Tibial artery (tissue), 4 donors: ENCODE results near the gene ACYP2.
"Not testable (repeated sequence)": the region's sequence is repeated elsewhere in the genome, so short reads cannot be mapped to it uniquely, and the experiment has no call there.

ENCODE experiments used
- DNase-seq, 2 donors: peaks; one replicate each; pipeline ENCODE4 v3.0.0-alpha.2; 2019
- H3K27ac ChIP-seq, 2 donors: fragments of 200-600 bp; sonication (generic) in 1 of 2; 1 replicate in 1 of 2; 2 replicates in 1 of 2; pipeline ENCODE4 v1.5.1; 2018 to 2019; ENCODE audit warnings: mild to moderate bottlenecking in 1 of 2
- H3K27me3 ChIP-seq, 2 donors: fragments of 200-600 bp; sonication (generic) in 1 of 2; one replicate each; pipeline versions ENCODE4 v1.5.1 to v1.6.0; 2016 to 2019
- H3K36me3 ChIP-seq, 3 donors: fragments of 200-600 bp; sonication (generic) in 2 of 3; one replicate each; pipeline ENCODE4 v1.5.1; 2016 to 2019; ENCODE audit warnings: mild to moderate bottlenecking in 2 of 3
- H3K4me1 ChIP-seq, 4 donors: fragments of 200-600 bp; sonication (generic) in 2 of 4; 1 replicate in 3 of 4; 2 replicates in 1 of 4; pipeline ENCODE4 v1.5.1; 2016 to 2019
- H3K4me3 ChIP-seq, 2 donors: fragments of 200-600 bp; sonication (generic) in 1 of 2; 1 replicate in 1 of 2; 2 replicates in 1 of 2; pipeline ENCODE4 v1.5.1; 2018 to 2019; ENCODE audit warnings: mild to moderate bottlenecking in 2 of 2
- H3K9me3 ChIP-seq, 3 donors: fragments of 200-600 bp; sonication (generic) in 1 of 3; one replicate each; pipeline ENCODE4 v1.5.1; 2016 to 2019
- CTCF ChIP-seq, 2 experiments: fragments of 200-600 bp in 1 of 2; fragments of 450-650 bp in 1 of 2; IDR thresholded peaks; one replicate each; pipeline ENCODE4 v1.5.1; 2017 to 2019; ENCODE audit warnings: antibody characterized with exemption in 2 of 2, mild to moderate bottlenecking in 1 of 2, moderate library complexity in 1 of 2
- intact Hi-C: fragments of 100-400 bp; cut with DNase I; formaldehyde crosslinking; loops from one replicate; pipeline ENCODE4 v1.15.0; 2023; ENCODE audit warnings: low total_unique reads

The ACYP2 gene

DNA sequence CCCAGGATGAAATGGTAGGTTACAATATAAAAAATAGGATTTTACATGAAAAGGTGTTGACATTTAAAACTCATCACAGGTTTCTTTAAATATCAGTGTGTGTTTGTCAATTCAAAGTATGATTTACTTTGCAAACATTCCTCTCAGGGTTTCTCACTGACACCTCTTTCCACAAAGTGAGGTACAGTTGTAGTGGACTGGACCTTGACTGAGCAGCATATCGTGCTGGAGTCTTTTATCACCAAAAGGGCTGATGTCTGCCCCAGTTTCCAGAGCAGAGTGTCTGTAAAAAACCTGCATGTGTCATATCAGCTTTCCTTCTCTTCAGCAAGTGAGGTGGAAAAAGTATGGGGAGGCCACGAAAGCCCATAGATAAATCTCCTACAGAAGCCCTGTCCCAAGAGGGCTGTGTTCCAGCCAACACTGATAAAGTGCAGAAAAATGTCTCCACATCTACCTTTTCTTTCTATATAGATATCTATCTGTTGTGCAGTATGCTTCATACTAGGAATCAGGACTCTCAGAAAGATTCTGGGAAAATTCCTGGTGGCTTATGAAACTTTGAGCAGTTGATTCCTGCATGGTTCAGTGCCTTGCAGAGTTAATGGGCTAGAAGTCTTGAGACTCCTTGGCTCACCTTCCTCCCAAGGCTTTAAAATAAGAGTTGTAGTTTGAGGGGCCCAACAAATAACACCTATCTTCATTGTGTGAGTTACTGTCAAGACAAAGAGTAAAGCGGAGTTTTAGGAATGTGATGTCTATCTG is 6.9 kb downstream of the ACYP2 start:
- no peaks in the 10 kb centered on the region for H3K9me3 ChIP-seq
- no peak overlapping the region for H3K4me3 ChIP-seq
- intact Hi-C loops = no loop called here
- H3K27ac ChIP-seq = peak overlapping the region; percentile 61 to 66
- H3K27me3 ChIP-seq = no peaks in the 10 kb centered on the region
- peaks cover 0 to 22% (median 8%) of the 10 kb centered on the region in 4 donors for H3K4me1 ChIP-seq
- no peak for TF ChIP-seq CTCF (IDR thresholded peaks at IDR 0.05)
- no peak for DNase-seq
- H3K36me3 ChIP-seq = no peaks in the 10 kb centered on the region

DNA sequence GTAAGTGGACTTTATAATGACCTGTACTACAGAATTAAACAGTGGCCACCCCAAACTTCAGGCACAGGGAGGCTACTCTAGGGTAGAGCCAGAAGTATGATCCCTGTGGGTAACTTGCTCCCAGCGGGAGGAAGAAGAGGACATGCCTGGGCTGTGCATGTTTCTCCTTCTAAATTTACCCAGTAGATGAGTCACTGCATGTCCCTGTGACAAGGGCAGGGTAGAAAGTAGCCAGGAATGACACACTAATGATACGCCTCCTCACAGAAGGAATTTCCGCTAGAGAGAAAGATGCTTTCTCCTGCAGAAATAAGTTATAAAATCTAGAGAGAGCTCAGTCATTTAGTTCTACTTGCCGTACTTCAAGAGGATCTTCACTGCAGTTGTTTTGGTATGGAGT is 7.5 kb downstream of the ACYP2 start:
- no peaks in the 10 kb centered on the region for H3K36me3 ChIP-seq
- H3K27ac ChIP-seq = peak overlapping the region; percentile 61 to 66
- no peak for TF ChIP-seq CTCF (IDR thresholded peaks at IDR 0.05)
- peaks cover 0 to 22% (median 8%) of the 10 kb centered on the region in 4 donors for H3K4me1 ChIP-seq
- peak overlapping the region in 1 of 2 donors; percentile 4 for H3K4me3 ChIP-seq
- peak in 1 of 2 donors; percentile 71 for DNase-seq
- H3K27me3 ChIP-seq = no peaks in the 10 kb centered on the region
- intact Hi-C loops = no loop called here
- no peaks in the 10 kb centered on the region for H3K9me3 ChIP-seq

DNA sequence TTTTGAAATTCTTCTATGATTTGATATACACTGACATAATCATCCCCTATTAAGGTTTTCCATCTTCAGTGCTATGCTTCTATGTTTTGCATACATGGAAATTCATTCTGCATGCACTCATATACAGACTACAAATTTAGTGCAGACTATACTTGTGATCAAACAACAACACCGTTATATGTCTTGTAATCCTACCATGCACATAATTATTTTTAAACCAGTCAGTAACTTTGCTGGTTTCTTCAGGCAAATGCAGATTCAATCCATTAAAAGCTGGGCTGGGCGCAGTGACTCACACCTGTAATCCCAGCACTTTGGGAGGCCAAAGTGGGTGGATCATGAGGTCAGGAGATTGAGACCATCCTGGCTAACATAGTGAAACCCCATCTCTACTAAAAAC is 11.8 kb downstream of the ACYP2 start:
- not testable (repeated sequence) for DNase-seq

DNA sequence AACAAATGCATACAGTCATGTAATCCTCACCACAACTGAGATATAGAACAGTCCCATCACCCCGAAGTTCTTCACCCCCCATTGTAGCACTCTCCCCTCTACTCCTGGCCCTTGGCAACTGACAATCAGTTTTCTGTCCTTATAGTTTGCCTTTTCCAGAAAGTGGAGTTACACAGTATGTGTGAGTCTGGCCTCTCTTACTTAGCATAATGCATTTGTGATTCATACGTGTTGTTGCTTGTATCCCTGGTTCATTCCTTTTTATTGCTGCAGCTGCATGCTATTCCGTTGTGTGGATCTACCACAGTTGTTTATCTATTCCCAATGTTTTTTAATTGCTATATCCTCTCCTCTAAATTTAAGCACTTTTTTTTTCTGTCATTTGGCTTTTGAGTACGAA is 17.6 kb downstream of the ACYP2 start:
- intact Hi-C loops = no loop called here
- Histone ChIP-seq H3K4me3 (no peak overlapping the region), H3K4me1 (no peaks in the 10 kb centered on the region), H3K27me3 (no peaks in the 10 kb centered on the region), H3K9me3 (no peaks in the 10 kb centered on the region), H3K27ac (no peak overlapping the region), H3K36me3 (no peaks in the 10 kb centered on the region)
- no peak for TF ChIP-seq CTCF (IDR thresholded peaks at IDR 0.05)
- DNase-seq = no peak

More for the DNA sequence above, 11.8 kb downstream of the ACYP2 start:
- H3K4me3 ChIP-seq, H3K36me3 ChIP-seq, H3K9me3 ChIP-seq, intact Hi-C loops, H3K27me3 ChIP-seq, H3K27ac ChIP-seq: not testable (repeated sequence)
- H3K4me1 ChIP-seq = peaks cover 0 to 17% (median 6%) of the 10 kb centered on the region in 4 donors

GRCh38 chr2:54139210-54139609 is 23.8 kb downstream of the ACYP2 start:
- intact Hi-C loops = no loop called here
- H3K4me1 ChIP-seq = no peaks in the 10 kb centered on the region
- TF ChIP-seq CTCF (IDR thresholded peaks at IDR 0.05) = no peak
- H3K4me3 ChIP-seq = no peak overlapping the region
- H3K36me3 ChIP-seq = peaks cover 0 to 11% (median 0%) of the 10 kb centered on the region in 3 donors
- no peaks in the 10 kb centered on the region for H3K9me3 ChIP-seq
- no peak for DNase-seq
- no peaks in the 10 kb centered on the region for H3K27me3 ChIP-seq
- no peak overlapping the region for H3K27ac ChIP-seq

GRCh38 chr2:54143780-54144179 is 28.4 kb downstream of the ACYP2 start:
- no peak overlapping the region for H3K27ac ChIP-seq
- H3K36me3 ChIP-seq = peaks cover 0 to 19% (median 0%) of the 10 kb centered on the region in 3 donors
- H3K4me1 ChIP-seq = no peaks in the 10 kb centered on the region
- intact Hi-C loops = no loop called here
- H3K4me3 ChIP-seq = no peak overlapping the region
- H3K27me3 ChIP-seq = no peaks in the 10 kb centered on the region
- no peak for TF ChIP-seq CTCF (IDR thresholded peaks at IDR 0.05)
- no peak for DNase-seq
- H3K9me3 ChIP-seq = no peaks in the 10 kb centered on the region
